ENCODE data around the gene GALM.

GALM gene

GRCh38 chr2:38747819-38748218, 81.9 kb downstream of the GALM start:
- no peak for DNase-seq (ENCODE audit: low read depth)
- no peak overlapping the region for H3K4me3 ChIP-seq (ENCODE audit: low read depth, low read length)
- TF ChIP-seq, protein P1, sequence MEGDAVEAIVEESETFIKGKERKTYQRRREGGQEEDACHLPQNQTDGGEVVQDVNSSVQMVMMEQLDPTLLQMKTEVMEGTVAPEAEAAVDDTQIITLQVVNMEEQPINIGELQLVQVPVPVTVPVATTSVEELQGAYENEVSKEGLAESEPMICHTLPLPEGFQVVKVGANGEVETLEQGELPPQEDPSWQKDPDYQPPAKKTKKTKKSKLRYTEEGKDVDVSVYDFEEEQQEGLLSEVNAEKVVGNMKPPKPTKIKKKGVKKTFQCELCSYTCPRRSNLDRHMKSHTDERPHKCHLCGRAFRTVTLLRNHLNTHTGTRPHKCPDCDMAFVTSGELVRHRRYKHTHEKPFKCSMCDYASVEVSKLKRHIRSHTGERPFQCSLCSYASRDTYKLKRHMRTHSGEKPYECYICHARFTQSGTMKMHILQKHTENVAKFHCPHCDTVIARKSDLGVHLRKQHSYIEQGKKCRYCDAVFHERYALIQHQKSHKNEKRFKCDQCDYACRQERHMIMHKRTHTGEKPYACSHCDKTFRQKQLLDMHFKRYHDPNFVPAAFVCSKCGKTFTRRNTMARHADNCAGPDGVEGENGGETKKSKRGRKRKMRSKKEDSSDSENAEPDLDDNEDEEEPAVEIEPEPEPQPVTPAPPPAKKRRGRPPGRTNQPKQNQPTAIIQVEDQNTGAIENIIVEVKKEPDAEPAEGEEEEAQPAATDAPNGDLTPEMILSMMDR (IDR thresholded peaks at IDR 0.05; ENCODE audit: low read depth, low read length, missing control alignments): no peak

DNA sequence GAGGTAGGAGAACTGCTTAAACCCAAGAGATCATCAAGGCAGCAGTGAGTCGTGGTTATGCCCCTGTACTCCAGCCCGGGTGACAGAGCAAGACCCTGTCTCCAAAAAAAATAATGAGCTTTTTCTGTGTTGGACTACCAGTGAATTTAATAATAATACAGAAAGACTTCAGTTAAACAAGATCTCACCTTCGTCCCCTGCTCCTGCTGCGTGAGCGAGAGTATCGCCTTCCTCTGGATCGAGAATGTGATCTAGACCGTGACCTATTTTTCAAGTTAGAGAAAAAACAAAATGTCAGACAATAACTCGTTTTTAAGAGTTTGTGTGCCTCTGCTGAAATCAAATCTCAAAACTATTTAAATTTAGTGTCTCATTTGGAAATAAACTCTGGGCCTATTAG, 82.5 kb downstream of the GALM start:
- no peak overlapping the region; the same call in 1 of the 2 replicates for H3K4me3 ChIP-seq (ENCODE audit: low read depth, low read length)

GRCh38 chr2:38748943-38749804, 83.3 kb downstream of the GALM start:
- TF ChIP-seq, protein P1 (IDR thresholded peaks at IDR 0.05; ENCODE audit: low read depth, low read length, missing control alignments): no peak
- H3K4me3 ChIP-seq (ENCODE audit: low read depth, low read length): peak overlapping the region; percentile 90
- no peak for DNase-seq (ENCODE audit: low read depth)

More for the DNA sequence above, 82.5 kb downstream of the GALM start:
- no peak for DNase-seq (ENCODE audit: low read depth)
- TF ChIP-seq, protein P1 (IDR thresholded peaks at IDR 0.05; ENCODE audit: low read depth, low read length, missing control alignments): no peak

GRCh38 chr2:38750011-38750890, 84.3 kb downstream of the GALM start:
- TF ChIP-seq, protein P1 (IDR thresholded peaks at IDR 0.05; ENCODE audit: low read depth, low read length, missing control alignments): no peak
- no peak for DNase-seq (ENCODE audit: low read depth)
- H3K4me3 ChIP-seq (ENCODE audit: low read depth, low read length): peak overlapping the region; percentile 90

GRCh38 chr2:38750891-38751595, 85.1 kb downstream of the GALM start, which contains the start of gene SRSF7:
TSS of gene SRSF7 (minus strand) at chr2:38751361. CDS start at chr2:38751256, 105 bp downstream.
- TF ChIP-seq, protein P1 (IDR thresholded peaks at IDR 0.05; ENCODE audit: low read depth, low read length, missing control alignments): no peak
- peak within 1 kb of the TSS; percentile 90 for H3K4me3 ChIP-seq (ENCODE audit: low read depth, low read length)
- peak; percentile 97 for DNase-seq (ENCODE audit: low read depth)

DNA sequence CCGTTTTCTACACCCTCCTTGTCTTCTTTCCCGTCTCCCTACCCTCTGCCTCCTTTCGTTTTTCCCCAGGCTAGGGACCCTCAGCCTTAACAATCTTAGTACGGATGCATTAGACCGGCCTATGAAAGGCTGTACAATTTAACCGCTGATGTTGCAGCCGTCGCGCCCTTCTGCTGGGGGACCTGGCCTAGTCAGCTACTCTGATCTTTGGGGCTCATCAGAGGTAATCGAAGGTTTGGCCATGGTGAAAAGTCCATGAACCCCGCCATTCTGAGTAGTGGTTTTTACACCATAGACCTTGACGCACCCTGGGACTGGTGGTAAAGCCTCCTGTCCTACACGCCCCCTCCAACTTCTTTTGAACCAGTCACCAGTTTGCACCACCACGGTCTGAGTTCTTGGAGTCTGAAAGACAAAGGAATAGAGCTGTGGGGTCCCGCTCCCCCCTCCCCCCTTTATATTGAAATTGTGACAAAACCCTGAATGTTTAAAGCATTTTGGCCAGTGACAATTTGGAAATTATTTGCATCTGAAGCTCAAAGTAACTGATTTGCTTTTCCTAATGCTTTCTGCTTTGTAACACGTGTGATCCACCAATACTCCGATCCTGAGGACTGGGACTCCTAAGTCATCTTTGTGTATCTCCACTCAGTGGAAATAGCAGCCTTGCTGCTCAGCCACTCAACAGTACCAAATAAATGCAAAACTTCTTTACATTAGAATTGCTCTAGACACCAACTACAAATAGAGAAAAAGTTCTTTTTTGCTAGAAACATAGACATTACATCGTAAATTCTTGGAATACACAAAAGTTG, 85.9 kb downstream of the GALM start:
- TF ChIP-seq, protein P1 (IDR thresholded peaks at IDR 0.05; ENCODE audit: low read depth, low read length, missing control alignments): no peak
- DNase-seq (ENCODE audit: low read depth): no peak
- peak overlapping the region; percentile 90 for H3K4me3 ChIP-seq (ENCODE audit: low read depth, low read length)
